Adrenal gland (tissue), 12 donors: ENCODE data around the gene LOXHD1. TPM values are rescaled to one million over a fixed set of nuclear protein-coding genes. Genes with fewer than 3 reads are reported as not detected.
A peak's percentile ranks its signal among the peaks of the same experiment; 100 is the strongest.

Experiments used
- DNase-seq, 7 donors: peaks; one replicate each; pipeline ENCODE4 v3.0.0-alpha.2; 2019 to 2020
- H3K27ac ChIP-seq, 5 donors: fragments of 200-600 bp; sonication (generic) in 4 of 5; 1 replicate in 3 of 5; 2 replicates in 2 of 5; pipeline versions ENCODE4 v1.5.1 to v1.8.0; 2016 to 2020; ENCODE audit warnings: mild to moderate bottlenecking in 1 of 5
- H3K27me3 ChIP-seq: fragments of 200-600 bp; 2 replicates; pipeline ENCODE4 v1.8.0; 2021
- H3K36me3 ChIP-seq, 2 donors: fragments of 200-600 bp; replicated peaks in 1 of 2; 1 replicate in 1 of 2; 2 replicates in 1 of 2; pipeline versions ENCODE4 v1.5.1 to v1.8.0; 2018 to 2022
- H3K4me1 ChIP-seq, 2 donors: fragments of 200-600 bp; replicated peaks in 1 of 2; 1 replicate in 1 of 2; 2 replicates in 1 of 2; pipeline versions ENCODE4 v1.5.1 to v1.8.0; 2018 to 2021
- H3K4me3 ChIP-seq, 4 donors: fragments of 200-600 bp; sonication (generic) in 3 of 4; one replicate each; pipeline ENCODE4 v1.5.1; 2016 to 2018
- H3K9me3 ChIP-seq, 3 donors: fragments of 200-600 bp; sonication (generic) in 1 of 3; replicated peaks in 1 of 3; 1 replicate in 2 of 3; 2 replicates in 1 of 3; pipeline versions ENCODE4 v1.5.1 to v1.8.0; 2016 to 2021
- CTCF ChIP-seq, 6 experiments: fragments of 450-650 bp in 4 of 6; fragments of 200-600 bp in 2 of 6; sonication (generic) in 1 of 6; IDR thresholded peaks; 1 replicate in 5 of 6; 2 replicates in 1 of 6; pipeline versions ENCODE4 v1.5.1 to v1.8.0; 2016 to 2021; ENCODE audit warnings: antibody characterized with exemption in 6 of 6, mild to moderate bottlenecking in 2 of 6, moderate library complexity in 1 of 6
- POLR2A ChIP-seq, 2 donors: fragments of 450-650 bp; IDR thresholded peaks; one replicate each; pipeline ENCODE4 v1.6.1; 2017; ENCODE audit warnings: antibody characterized with exemption in 2 of 2, mild to moderate bottlenecking in 2 of 2, moderate library complexity in 1 of 2
- WGBS, 4 donors: extraction: QIAGEN DNeasy Blood & Tissue Kit in 2 of 4; methylation state at CpG; one replicate each; pipeline versions ENCODE4 v1.1.5 to v1.1.7; 2013 to 2017; 5-methylcytosine and 5-hydroxymethylcytosine counted together
- intact Hi-C, 2 donors: fragments of 100-400 bp; cut with DNase I; formaldehyde crosslinking; loops; one replicate each; pipeline versions ENCODE4 v1.14.1 to v1.15.0; 2022 to 2023
- polyA plus RNA-seq, 3 donors: library from polyadenylated mRNA; stranded (reverse); fragments of 200-250 nt in 2 of 3; fragments of 350-450 nt in 1 of 3; fragmentation: Illumina TruSeq in 1 of 3; extraction: RNeasy Lipid Tissue Mini Kit (QIAGEN cat#74804) in 1 of 3; gene quantifications; one replicate each; pipeline ENCODE4 v1.2.3, GENCODE V29; 2013 to 2014
- total RNA-seq, 9 donors: library from RNA; depleted of rRNA in 4 of 9; stranded (reverse); fragments of >200 nt in 4 of 9; fragments of 120-200 nt in 1 of 9; fragmentation: NEBNext Ultra II Directional in 1 of 9; extraction: Animal tissue kit (Norgen Biotek cat#: 25700) in 1 of 9; gene quantifications; one replicate each; pipeline versions ENCODE4 v1.1.0 to v1.2.4, GENCODE V29; 2013 to 2023
- donor health status: healthy with polysubstance abuse.
- donor health status: Bipolar disorder and iron deficiency.
- donor health status: DM: yes; HTN: yes; CAD: no.
- donor health status: DM: no; HTN: no; CAD: no.
- donor health status: DM: no; HTN: no; CAD: no.
- donor health status: DM: yes; HTN: yes; CAD: no.

The LOXHD1 gene
- total and polyA plus RNA-seq, 12 donors, result 0.08 to 0.30 (median 0.16) TPM; not detected in 7

- no peaks in the 10 kb centered on the region for H3K36me3 ChIP-seq
- H3K9me3 ChIP-seq, result no peaks in the 10 kb centered on the region
- 76 to 84% (median 76%) methylated on average over 11 of the region's 11 CpGs for WGBS, 4 donors
- no peaks in the 10 kb centered on the region for H3K4me1 ChIP-seq
- H3K27me3 ChIP-seq, result no peaks in the 10 kb centered on the region
- no peak for DNase-seq
- intact Hi-C loops, result no loop called here
- TF ChIP-seq CTCF (IDR thresholded peaks at IDR 0.05) (no peak), POLR2A (IDR thresholded peaks at IDR 0.05) (no peak)
- no peak overlapping the region for H3K4me3 ChIP-seq
- H3K27ac ChIP-seq, result no peak overlapping the region
Measured at GRCh38 chr18:46536215-46536874, 120.7 kb downstream of the LOXHD1 start.

DNA sequence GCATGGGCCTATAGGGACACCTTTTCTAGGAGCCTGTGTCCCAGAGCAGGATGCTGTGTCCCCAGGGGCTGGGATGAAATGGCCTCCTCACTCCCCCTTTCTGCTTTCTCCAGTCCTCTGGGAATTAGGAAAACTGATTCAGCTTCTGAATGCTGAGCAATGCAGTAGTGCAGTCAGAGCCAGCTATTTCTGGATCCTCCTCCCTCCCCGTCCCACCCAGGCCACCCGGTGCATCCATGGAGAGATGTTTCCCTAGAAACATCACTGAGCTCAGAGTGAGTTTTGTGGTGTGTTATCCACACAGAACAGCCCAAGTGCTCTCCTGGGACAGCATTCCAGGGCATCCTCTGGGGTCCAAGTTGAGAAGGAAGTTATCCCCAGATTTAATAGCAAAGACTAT is 125.5 kb downstream of the LOXHD1 start:
- Histone ChIP-seq H3K27ac (no peak overlapping the region), H3K9me3 (no peaks in the 10 kb centered on the region), H3K4me3 (no peak overlapping the region), H3K36me3 (no peaks in the 10 kb centered on the region), H3K27me3 (no peaks in the 10 kb centered on the region), H3K4me1 (no peaks in the 10 kb centered on the region)
- intact Hi-C loops, result no loop called here
- TF ChIP-seq CTCF (IDR thresholded peaks at IDR 0.05) (no peak), POLR2A (IDR thresholded peaks at IDR 0.05) (no peak)
- no peak for DNase-seq
- WGBS, 4 donors, result 67 to 83% (median 72%) methylated on average over 2 of the region's 2 CpGs

DNA sequence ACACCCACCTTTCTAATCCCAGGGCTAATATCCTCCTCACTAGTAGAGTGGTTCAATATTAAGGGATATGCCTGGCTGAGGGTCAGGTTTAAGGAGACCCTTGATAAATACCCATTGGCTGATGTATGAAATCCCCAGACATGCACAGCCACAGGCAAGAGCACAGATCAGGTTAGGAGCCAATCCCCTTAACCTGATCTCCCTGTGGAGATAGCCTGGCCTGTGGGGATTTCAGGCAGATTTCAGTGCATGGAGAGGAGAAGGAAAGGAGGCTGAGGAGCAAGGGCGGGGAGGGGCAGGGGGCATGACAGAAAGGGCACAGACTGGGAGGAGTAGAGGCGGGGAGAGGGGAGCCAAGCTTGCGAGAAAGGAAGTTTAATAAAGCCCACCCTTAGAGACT is 129.0 kb downstream of the LOXHD1 start:
- Histone ChIP-seq H3K36me3 (no peaks in the 10 kb centered on the region), H3K27me3 (no peaks in the 10 kb centered on the region), H3K4me1 (no peaks in the 10 kb centered on the region), H3K9me3 (no peaks in the 10 kb centered on the region), H3K27ac (peak overlapping the region in 1 of 5 donors; percentile 8), H3K4me3 (no peak overlapping the region)
- intact Hi-C loops, result no loop called here
- 81 to 93% (median 87%) methylated on average over 3 of the region's 3 CpGs for WGBS, 4 donors
- DNase-seq, result no peak
- TF ChIP-seq CTCF (IDR thresholded peaks at IDR 0.05) (no peak), POLR2A (IDR thresholded peaks at IDR 0.05) (no peak)

- H3K9me3 ChIP-seq, result no peaks in the 10 kb centered on the region
- intact Hi-C loops, result no loop called here
- no peak for TF ChIP-seq CTCF (IDR thresholded peaks at IDR 0.05)
- TF ChIP-seq POLR2A (IDR thresholded peaks at IDR 0.05), result no peak
- no peak overlapping the region for H3K4me3 ChIP-seq
- no peak overlapping the region for H3K27ac ChIP-seq
- 73 to 78% (median 76%) methylated on average over 6 to 7 of the region's 7 CpGs for WGBS, 4 donors
- no peaks in the 10 kb centered on the region for H3K4me1 ChIP-seq
- DNase-seq, result no peak
- H3K36me3 ChIP-seq, result no peaks in the 10 kb centered on the region
- no peaks in the 10 kb centered on the region for H3K27me3 ChIP-seq
Measured at GRCh38 chr18:46519870-46520269, 137.2 kb downstream of the LOXHD1 start.
